DMS79 treated with DMSO at 0.1 percent for 48 hours (cell line): ENCODE measurements around the gene TM2D3.

Experiments used
- DNase-seq: peaks from one replicate; lab custom pipeline; 2025; lab: John Stamatoyannopoulos, UW

The TM2D3 gene

GRCh38 chr15:101623367-101624304 is 28.5 kb downstream of the TM2D3 start:
- no peak for DNase-seq

- no peak for DNase-seq
Observed at GRCh38 chr15:101621961-101622360, 30.2 kb downstream of the TM2D3 start.

- DNase-seq: no peak
Observed at GRCh38 chr15:101620671-101621070, 31.5 kb downstream of the TM2D3 start.

GRCh38 chr15:101619615-101619865 is 32.6 kb downstream of the TM2D3 start:
- DNase-seq: no peak

GRCh38 chr15:101618851-101619614 is 33.1 kb downstream of the TM2D3 start:
- DNase-seq: no peak

GRCh38 chr15:101618076-101618475 is 34.1 kb downstream of the TM2D3 start:
- DNase-seq: no peak

GRCh38 chr15:101617390-101617965 is 34.7 kb downstream of the TM2D3 start:
- no peak for DNase-seq

GRCh38 chr15:101615986-101616848 is 36.0 kb downstream of the TM2D3 start:
- peak; percentile 57 for DNase-seq

GRCh38 chr15:101615414-101615985 is 36.7 kb downstream of the TM2D3 start:
- DNase-seq: no peak

- DNase-seq: no peak
Observed at GRCh38 chr15:101614761-101615160, 37.4 kb downstream of the TM2D3 start.

- peak; percentile 21 for DNase-seq
Observed at GRCh38 chr15:101614001-101614585, 38.1 kb downstream of the TM2D3 start.

GRCh38 chr15:101613130-101614000 is 38.8 kb downstream of the TM2D3 start:
- DNase-seq: peak; percentile 67

- no peak for DNase-seq
Observed at GRCh38 chr15:101612676-101613075, 39.5 kb downstream of the TM2D3 start.

- DNase-seq: no peak
Observed at GRCh38 chr15:101611580-101612299, 40.4 kb downstream of the TM2D3 start.

GRCh38 chr15:101611007-101611406 is 41.2 kb downstream of the TM2D3 start:
- no peak for DNase-seq

- DNase-seq: no peak
Observed at GRCh38 chr15:101610611-101611000, 41.6 kb downstream of the TM2D3 start.

GRCh38 chr15:101609742-101610610 is 42.2 kb downstream of the TM2D3 start:
- DNase-seq: no peak

- DNase-seq: no peak
Observed at GRCh38 chr15:101608201-101608600, 44.0 kb downstream of the TM2D3 start.

- DNase-seq: no peak
Observed at GRCh38 chr15:101607108-101607507, 45.1 kb downstream of the TM2D3 start.
